HG03354 (cell line): ENCODE data around the gene DDX27.
"Not testable (repeated sequence)": the region's sequence is repeated elsewhere in the genome, so short reads cannot be mapped to it uniquely, and the experiment has no call there.

Experiments
- ATAC-seq: cut with Tn5 transposase; IDR thresholded peaks from one replicate; pipeline ENCODE4 v1.9.1; 2021; ENCODE audit warnings: mild to moderate bottlenecking; ENCODE audit not compliant: unreplicated experiment, poor library complexity, severe bottlenecking

Gene DDX27

GRCh38 chr20:49219091-49219923 lies at the start of gene DDX27:
DDX27 (plus strand) TSS chr20:49219416; CDS start chr20:49219449, 33 bp downstream.
- peak; percentile 90 for ATAC-seq

- no peak for ATAC-seq
Measured at GRCh38 chr20:49169547-49169946, 49.7 kb upstream of the DDX27 start.

GRCh38 chr20:49170714-49171113 lies 48.5 kb upstream of the DDX27 start:
- ATAC-seq, result no peak

GRCh38 chr20:49171909-49172308 lies 47.3 kb upstream of the DDX27 start:
- ATAC-seq, result no peak

GRCh38 chr20:49172413-49172812 lies 46.8 kb upstream of the DDX27 start:
- peak; percentile 59 for ATAC-seq

GRCh38 chr20:49174183-49174582 lies 45.0 kb upstream of the DDX27 start:
- ATAC-seq, result no peak

GRCh38 chr20:49179368-49180277 lies 39.6 kb upstream of the DDX27 start:
- peak; percentile 74 for ATAC-seq

- ATAC-seq, result no peak
Measured at GRCh38 chr20:49181265-49181877, 37.8 kb upstream of the DDX27 start.

- ATAC-seq, result no peak
Measured at GRCh38 chr20:49183444-49183843, 35.8 kb upstream of the DDX27 start.

- ATAC-seq, result not testable (repeated sequence)
Measured at GRCh38 chr20:49184084-49184501, 35.1 kb upstream of the DDX27 start.

GRCh38 chr20:49184691-49185070 lies 34.5 kb upstream of the DDX27 start:
- ATAC-seq, result no peak

- no peak for ATAC-seq
Measured at GRCh38 chr20:49185071-49185761, 34.0 kb upstream of the DDX27 start.

- no peak for ATAC-seq
Measured at GRCh38 chr20:49186535-49187329, 32.5 kb upstream of the DDX27 start.

- ATAC-seq, result peak; percentile 11
Measured at GRCh38 chr20:49187330-49187850, 31.8 kb upstream of the DDX27 start.

GRCh38 chr20:49187851-49188641 lies 31.2 kb upstream of the DDX27 start, which contains the start of gene STAU1:
STAU1 (minus strand) TSS chr20:49188334; CDS start chr20:49166201, 22,133 bp downstream.
- ATAC-seq, result peak; percentile 91

GRCh38 chr20:49192944-49193518 lies 26.2 kb upstream of the DDX27 start:
- ATAC-seq, result not testable (repeated sequence)

- ATAC-seq, result no peak
Measured at GRCh38 chr20:49199729-49200293, 19.4 kb upstream of the DDX27 start.
